ENCODE measurements around the gene APOL4. TPM values are rescaled to one million over a fixed set of nuclear protein-coding genes. Genes with fewer than 3 reads are reported as not detected.

Gene APOL4
- total RNA-seq, 1 donor from 2014 or later: 15.0 TPM

- peak overlapping the region; percentile 72 for H3K27ac Mint-ChIP-seq
- H3K9me3 Mint-ChIP-seq: no peaks in the 10 kb centered on the region
- no peak for DNase-seq (ENCODE audit: low spot score in 2 of 2, unreplicated experiment in 2 of 2)
- peaks cover 80% of the 10 kb centered on the region for H3K4me1 Mint-ChIP-seq
- H3K27me3 Mint-ChIP-seq (ENCODE audit: low read depth): no peaks in the 10 kb centered on the region
- no peak for TF ChIP-seq CTCF (IDR thresholded peaks at IDR 0.05; ENCODE audit: unreplicated experiment)
- H3K4me3 Mint-ChIP-seq: no peak overlapping the region
- no peaks in the 10 kb centered on the region for H3K36me3 Mint-ChIP-seq
These were observed 2.5 kb downstream of the APOL4 start for GRCh38 chr22:36199001-36199551.

- no peaks in the 10 kb centered on the region for H3K36me3 Mint-ChIP-seq
- H3K27ac Mint-ChIP-seq: peak overlapping the region; percentile 90
- no peaks in the 10 kb centered on the region for H3K9me3 Mint-ChIP-seq
- no peak for DNase-seq (ENCODE audit: low spot score in 2 of 2, unreplicated experiment in 2 of 2)
- no peak for TF ChIP-seq CTCF (IDR thresholded peaks at IDR 0.05; ENCODE audit: unreplicated experiment)
- H3K27me3 Mint-ChIP-seq (ENCODE audit: low read depth): no peaks in the 10 kb centered on the region
- peaks cover 75% of the 10 kb centered on the region for H3K4me1 Mint-ChIP-seq
- peak overlapping the region; percentile 31 for H3K4me3 Mint-ChIP-seq
These were observed 3.1 kb downstream of the APOL4 start for GRCh38 chr22:36198536-36198935.

- TF ChIP-seq CTCF (IDR thresholded peaks at IDR 0.05; ENCODE audit: unreplicated experiment): no peak
- H3K4me3 Mint-ChIP-seq: peak overlapping the region; percentile 48
- DNase-seq (ENCODE audit: low spot score in 2 of 2, unreplicated experiment in 2 of 2): no peak
- peaks cover 74% of the 10 kb centered on the region for H3K4me1 Mint-ChIP-seq
- no peaks in the 10 kb centered on the region for H3K9me3 Mint-ChIP-seq
- peak overlapping the region; percentile 90 for H3K27ac Mint-ChIP-seq
- no peaks in the 10 kb centered on the region for H3K36me3 Mint-ChIP-seq
- H3K27me3 Mint-ChIP-seq (ENCODE audit: low read depth): no peaks in the 10 kb centered on the region
These were observed 4.0 kb downstream of the APOL4 start for GRCh38 chr22:36197514-36198146.

GRCh38 chr22:36197065-36197440 is 4.6 kb downstream of the APOL4 start:
- DNase-seq (ENCODE audit: low spot score in 2 of 2, unreplicated experiment in 2 of 2): peak; percentile 74 to 76
- Mint-ChIP-seq H3K27me3 (ENCODE audit: low read depth) (no peaks in the 10 kb centered on the region), H3K4me3 (peak overlapping the region; percentile 48), H3K9me3 (no peaks in the 10 kb centered on the region), H3K27ac (peak overlapping the region; percentile 90), H3K36me3 (no peaks in the 10 kb centered on the region), H3K4me1 (peaks cover 72% of the 10 kb centered on the region)
- no peak for TF ChIP-seq CTCF (IDR thresholded peaks at IDR 0.05; ENCODE audit: unreplicated experiment)

- Mint-ChIP-seq H3K36me3 (no peaks in the 10 kb centered on the region), H3K27me3 (ENCODE audit: low read depth) (no peaks in the 10 kb centered on the region), H3K27ac (peak overlapping the region; percentile 90), H3K4me1 (peaks cover 66% of the 10 kb centered on the region), H3K4me3 (peak overlapping the region; percentile 48), H3K9me3 (no peaks in the 10 kb centered on the region)
- no peak for DNase-seq (ENCODE audit: low spot score in 2 of 2, unreplicated experiment in 2 of 2)
- no peak for TF ChIP-seq CTCF (IDR thresholded peaks at IDR 0.05; ENCODE audit: unreplicated experiment)
These were observed 5.2 kb downstream of the APOL4 start for GRCh38 chr22:36196254-36197064.

Data from mesothelial cell of epicardium (in vitro differentiated cells).